Neural crest cell (in vitro differentiated cells): ENCODE data around the gene BCO2. TPM values are rescaled to one million over a fixed set of nuclear protein-coding genes. Genes with fewer than 3 reads are reported as not detected.

Experiments used
- DNase-seq: peaks from one replicate; pipeline ENCODE4 v3.0.0; 2021; ENCODE audit warnings: low read depth, mixed read lengths, low spot score
- H3K27ac Mint-ChIP-seq: one replicate; pipeline ENCODE4 v1.8.0; 2021; ENCODE audit warnings: mild to moderate bottlenecking, mixed read lengths; ENCODE audit not compliant: unreplicated experiment
- H3K27me3 Mint-ChIP-seq: 2 replicates; pipeline ENCODE4 v1.8.0; 2021; ENCODE audit warnings: low read depth, mild to moderate bottlenecking, mixed read lengths
- H3K36me3 Mint-ChIP-seq: 2 replicates; pipeline ENCODE4 v1.8.0; 2021; ENCODE audit warnings: low read depth, mild to moderate bottlenecking, mixed read lengths
- H3K4me1 Mint-ChIP-seq: 2 replicates; pipeline ENCODE4 v1.8.0; 2021; ENCODE audit warnings: mixed read lengths
- H3K4me3 Mint-ChIP-seq: one replicate; pipeline ENCODE4 v1.8.0; 2021; ENCODE audit warnings: mild to moderate bottlenecking, mixed read lengths
- H3K9me3 Mint-ChIP-seq: 2 replicates; pipeline ENCODE4 v1.8.0; 2021; ENCODE audit warnings: mixed read lengths
- CTCF ChIP-seq: fragments of 200-600 bp; sonication (generic); conservative IDR thresholded peaks from 2 replicates; pipeline ENCODE4 v1.5.0; 2021; ENCODE audit warnings: antibody characterized with exemption, mild to moderate bottlenecking
- total RNA-seq: library from RNA; stranded (reverse); gene quantifications from 2 replicates; pipeline ENCODE4 v1.2.1, GENCODE V29; 2021

The BCO2 gene
- total RNA-seq, 1 donor from 2014 or later = 1.0 TPM

GRCh38 chr11:112253605-112254242, 78.4 kb downstream of the BCO2 start:
- Mint-ChIP-seq H3K4me1 (no peaks in the 10 kb centered on the region), H3K27ac (no peak overlapping the region), H3K4me3 (no peak overlapping the region), H3K27me3 (no peaks in the 10 kb centered on the region), H3K36me3 (no peaks in the 10 kb centered on the region), H3K9me3 (no peaks in the 10 kb centered on the region)
- DNase-seq = no peak
- no peak for TF ChIP-seq CTCF

GRCh38 chr11:112255067-112255720, 79.9 kb downstream of the BCO2 start:
- no peaks in the 10 kb centered on the region for H3K36me3 Mint-ChIP-seq
- no peaks in the 10 kb centered on the region for H3K9me3 Mint-ChIP-seq
- no peak overlapping the region for H3K27ac Mint-ChIP-seq
- H3K4me1 Mint-ChIP-seq = no peaks in the 10 kb centered on the region
- no peak overlapping the region for H3K4me3 Mint-ChIP-seq
- H3K27me3 Mint-ChIP-seq = no peaks in the 10 kb centered on the region
- no peak for TF ChIP-seq CTCF
- DNase-seq = no peak

GRCh38 chr11:112260490-112260889, 85.2 kb downstream of the BCO2 start, which contains the start of gene PLET1:
Gene PLET1 (minus strand): TSS chr11:112260860. CDS start chr11:112260589, 271 bp downstream.
- Mint-ChIP-seq H3K9me3 (no peaks in the 10 kb centered on the region), H3K4me3 (no peak within 1 kb of the TSS), H3K27ac (no peak within 1 kb of the TSS), H3K4me1 (no peaks in the 10 kb centered on the region), H3K36me3 (no peaks in the 10 kb centered on the region), H3K27me3 (no peaks in the 10 kb centered on the region)
- TF ChIP-seq CTCF = no peak
- no peak for DNase-seq

GRCh38 chr11:112265659-112266409, 90.5 kb downstream of the BCO2 start:
- no peaks in the 10 kb centered on the region for H3K9me3 Mint-ChIP-seq
- DNase-seq = no peak
- no peak overlapping the region for H3K27ac Mint-ChIP-seq
- TF ChIP-seq CTCF = no peak
- H3K4me1 Mint-ChIP-seq = no peaks in the 10 kb centered on the region
- no peaks in the 10 kb centered on the region for H3K36me3 Mint-ChIP-seq
- H3K4me3 Mint-ChIP-seq = no peak overlapping the region
- no peaks in the 10 kb centered on the region for H3K27me3 Mint-ChIP-seq

- no peak overlapping the region for H3K27ac Mint-ChIP-seq
- DNase-seq = no peak
- TF ChIP-seq CTCF = no peak
- H3K4me3 Mint-ChIP-seq = no peak overlapping the region
- no peaks in the 10 kb centered on the region for H3K36me3 Mint-ChIP-seq
- H3K27me3 Mint-ChIP-seq = no peaks in the 10 kb centered on the region
- no peaks in the 10 kb centered on the region for H3K9me3 Mint-ChIP-seq
- H3K4me1 Mint-ChIP-seq = no peaks in the 10 kb centered on the region
Observed at GRCh38 chr11:112266410-112266778, 91.1 kb downstream of the BCO2 start.
